GM13976 (cell line): ENCODE measurements around the gene CTAG1B.
"Not testable (repeated sequence)": the region's sequence is repeated elsewhere in the genome, so short reads cannot be mapped to it uniquely, and the experiment has no call there.

Experiments
- DNase-seq: peaks from one replicate; pipeline ENCODE4 v3.0.0; 2012; ENCODE audit warnings: low spot score
- in situ Hi-C: fragments of 300-500 bp; cut with MboI; formaldehyde crosslinking; loops from one replicate; pipeline ENCODE4 v1.12.0; 2022; ENCODE audit warnings: low sequenced_read_pairs, mixed read lengths, inconsistent platforms; ENCODE audit not compliant: unreplicated experiment
- TF ChIP-seq, protein P1 (sequence below): IDR thresholded peaks from 2 replicates; pipeline ENCODE4 v1.5.1; 2012; ENCODE audit warnings: borderline replicate concordance, mild to moderate bottlenecking; ENCODE audit not compliant: insufficient read depth; ENCODE audit errors: extremely low read depth, missing control alignments, control extremely low read depth

Gene CTAG1B

DNA sequence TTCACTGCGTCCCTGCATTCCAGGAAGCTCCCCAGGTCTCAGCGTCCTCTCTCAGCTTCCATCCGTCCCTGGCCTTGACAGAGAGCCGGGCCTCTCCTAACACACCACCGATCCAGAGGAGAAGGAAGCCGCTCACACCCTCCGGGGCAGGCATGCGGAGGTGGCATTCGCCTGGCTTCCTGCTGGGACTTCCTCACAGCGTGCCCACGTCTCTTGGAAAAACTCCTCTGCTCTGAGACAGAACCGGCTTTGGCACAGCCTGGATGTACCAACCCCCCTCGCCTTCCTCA lies 31.1 kb upstream of the CTAG1B start:
- DNase-seq, result no peak
- in situ Hi-C loops, result no loop called here
- TF ChIP-seq, protein P1, sequence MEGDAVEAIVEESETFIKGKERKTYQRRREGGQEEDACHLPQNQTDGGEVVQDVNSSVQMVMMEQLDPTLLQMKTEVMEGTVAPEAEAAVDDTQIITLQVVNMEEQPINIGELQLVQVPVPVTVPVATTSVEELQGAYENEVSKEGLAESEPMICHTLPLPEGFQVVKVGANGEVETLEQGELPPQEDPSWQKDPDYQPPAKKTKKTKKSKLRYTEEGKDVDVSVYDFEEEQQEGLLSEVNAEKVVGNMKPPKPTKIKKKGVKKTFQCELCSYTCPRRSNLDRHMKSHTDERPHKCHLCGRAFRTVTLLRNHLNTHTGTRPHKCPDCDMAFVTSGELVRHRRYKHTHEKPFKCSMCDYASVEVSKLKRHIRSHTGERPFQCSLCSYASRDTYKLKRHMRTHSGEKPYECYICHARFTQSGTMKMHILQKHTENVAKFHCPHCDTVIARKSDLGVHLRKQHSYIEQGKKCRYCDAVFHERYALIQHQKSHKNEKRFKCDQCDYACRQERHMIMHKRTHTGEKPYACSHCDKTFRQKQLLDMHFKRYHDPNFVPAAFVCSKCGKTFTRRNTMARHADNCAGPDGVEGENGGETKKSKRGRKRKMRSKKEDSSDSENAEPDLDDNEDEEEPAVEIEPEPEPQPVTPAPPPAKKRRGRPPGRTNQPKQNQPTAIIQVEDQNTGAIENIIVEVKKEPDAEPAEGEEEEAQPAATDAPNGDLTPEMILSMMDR, result no peak

DNA sequence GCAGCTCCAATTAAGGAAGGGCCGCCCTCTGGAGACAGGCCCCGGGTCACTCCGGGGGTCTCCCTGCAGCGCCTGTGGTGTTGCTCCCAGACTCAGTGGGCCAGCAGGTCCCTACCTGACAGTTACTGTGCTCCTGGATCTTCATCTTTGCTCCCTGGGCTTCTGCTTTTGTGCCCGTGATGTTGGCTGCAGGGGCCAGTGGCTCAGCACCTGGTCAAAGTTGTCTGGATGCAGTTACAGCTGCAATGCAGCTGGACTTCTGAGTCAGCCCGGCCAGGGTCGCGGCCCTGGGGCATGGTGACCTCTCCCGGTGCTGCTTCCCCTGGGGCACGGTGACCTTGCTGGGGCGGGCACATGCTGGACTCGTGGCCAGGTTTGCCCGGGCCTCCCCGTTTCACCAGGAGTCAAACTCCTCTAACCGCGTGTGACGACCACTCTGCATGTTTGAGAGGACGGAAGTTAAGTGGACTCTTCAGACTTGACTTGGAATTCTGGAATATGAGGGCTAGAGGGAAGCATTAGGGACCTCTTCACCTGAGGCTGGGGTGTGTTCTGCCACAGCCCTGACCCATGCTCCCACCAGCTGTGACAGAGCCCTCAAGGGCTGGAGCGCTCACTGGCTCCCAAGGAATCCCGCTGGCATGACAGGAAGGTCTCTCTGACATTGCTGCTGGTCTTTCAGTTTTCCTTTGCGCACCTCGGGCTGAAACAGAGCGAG lies 30.6 kb upstream of the CTAG1B start:
- in situ Hi-C loops, result no loop called here
- TF ChIP-seq, protein P1, result no peak
- no peak for DNase-seq

DNA sequence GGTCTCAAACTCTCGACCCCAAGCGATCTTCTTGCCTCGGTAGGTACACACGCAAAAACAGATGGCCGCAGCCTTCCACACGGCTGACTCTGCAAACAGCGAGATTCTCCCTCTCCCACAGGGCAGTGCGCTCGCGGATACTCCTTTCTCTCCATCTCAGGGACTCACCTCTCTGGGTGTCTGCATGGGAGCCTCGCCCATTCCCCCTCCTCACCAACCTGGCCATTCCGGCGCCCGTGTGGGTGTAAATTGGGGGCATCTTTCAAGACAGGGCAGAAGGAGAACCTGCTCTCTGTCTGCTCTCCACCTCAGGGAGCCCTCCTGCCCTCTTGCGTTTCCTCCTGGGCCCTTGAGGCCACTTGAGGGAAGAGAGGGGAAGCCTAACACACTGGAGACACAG lies 29.8 kb upstream of the CTAG1B start:
- TF ChIP-seq, protein P1, result no peak
- no peak for DNase-seq
- in situ Hi-C loops, result no loop called here

DNA sequence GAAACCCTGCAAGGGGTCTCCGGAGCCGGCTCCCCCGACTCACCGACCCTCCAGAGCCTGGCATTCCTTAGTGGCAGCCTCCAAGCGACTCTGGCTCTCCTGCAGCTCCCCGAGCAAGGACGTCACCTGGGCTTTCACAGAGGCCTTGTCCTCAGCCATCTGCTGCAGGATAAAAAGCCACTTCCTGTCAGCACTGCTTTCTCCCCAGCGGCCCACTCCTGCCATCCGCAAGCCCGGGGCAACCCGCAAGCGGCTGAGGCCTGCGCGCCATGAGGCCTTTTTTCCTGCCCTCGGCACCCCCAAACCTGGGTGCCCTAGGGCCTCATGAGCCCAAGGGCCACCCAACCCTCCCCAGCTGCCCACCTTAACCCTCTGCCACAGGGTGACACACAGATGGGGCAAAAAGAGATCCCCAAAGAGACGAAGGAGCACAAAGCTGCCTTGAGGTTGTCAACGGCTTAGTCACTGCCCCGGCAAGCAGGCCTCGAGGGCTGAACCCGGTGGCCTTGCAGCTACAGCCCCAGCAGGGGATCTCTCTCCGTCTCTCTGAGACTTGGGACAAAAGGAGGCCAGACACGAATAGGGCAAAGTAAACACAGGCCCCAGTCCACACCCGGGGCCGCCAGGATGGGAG lies 26.8 kb upstream of the CTAG1B start:
- DNase-seq, in situ Hi-C loops: not testable (repeated sequence)

DNA sequence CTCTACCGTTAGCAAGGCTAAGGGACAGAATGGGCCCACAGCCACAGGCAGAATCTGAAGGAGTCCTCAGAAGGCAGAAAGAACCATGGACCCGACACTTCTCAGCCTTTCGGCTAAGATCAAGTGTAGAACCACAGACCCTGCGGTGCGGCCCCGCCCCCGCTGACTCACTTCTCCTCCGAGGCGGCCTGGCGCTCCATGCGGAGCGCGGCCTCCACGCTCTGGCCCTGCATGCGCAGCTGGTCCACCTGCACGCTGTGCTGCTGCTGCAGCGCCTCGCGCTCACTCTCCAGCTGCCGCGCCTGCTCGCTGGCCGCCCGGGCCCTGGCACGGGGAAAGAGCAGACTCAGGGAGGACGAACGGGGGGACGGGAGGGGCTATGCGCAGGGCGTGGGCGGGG lies 24.6 kb upstream of the CTAG1B start:
- in situ Hi-C loops, DNase-seq: not testable (repeated sequence)

DNA sequence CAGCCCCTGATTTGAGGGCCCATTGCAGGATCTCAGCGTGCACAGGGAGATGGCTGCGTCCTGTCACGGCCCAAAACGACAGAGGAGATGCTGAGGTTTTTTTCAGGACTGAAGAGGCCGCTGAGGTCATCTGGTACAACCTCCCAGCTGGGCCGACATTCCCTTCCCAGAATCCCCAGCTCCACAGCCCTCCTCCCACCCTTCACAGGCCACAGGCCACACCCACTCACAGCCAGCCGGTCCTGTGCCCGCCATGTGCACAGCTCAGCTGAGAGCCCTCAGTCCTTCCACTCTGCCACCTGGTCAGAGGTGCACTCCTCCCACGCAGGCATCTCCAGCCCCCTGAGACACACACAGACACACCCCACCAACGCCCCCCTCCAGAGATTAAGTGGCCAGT lies 22.7 kb upstream of the CTAG1B start:
- DNase-seq, in situ Hi-C loops: not testable (repeated sequence)

DNA sequence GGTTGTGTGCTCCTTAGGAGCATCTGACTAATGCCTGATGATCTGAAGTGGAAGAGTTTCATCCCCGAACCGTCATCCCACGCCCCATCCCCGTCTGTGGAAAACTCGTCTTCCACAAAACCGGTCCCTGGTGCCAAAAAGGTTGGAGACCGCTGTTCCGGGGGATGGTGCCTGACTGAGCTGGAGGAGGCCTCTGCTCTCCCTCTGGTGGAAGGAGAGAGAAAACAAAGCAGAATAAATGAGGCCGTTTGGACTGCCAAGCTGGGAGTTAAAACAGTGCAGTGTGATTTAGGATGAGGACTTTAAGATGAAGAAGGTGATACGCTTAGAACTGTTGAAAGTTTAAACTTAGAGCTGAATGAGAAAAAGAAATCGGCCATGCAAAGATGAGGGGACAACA lies 14.6 kb upstream of the CTAG1B start:
- in situ Hi-C loops, DNase-seq: not testable (repeated sequence)

DNA sequence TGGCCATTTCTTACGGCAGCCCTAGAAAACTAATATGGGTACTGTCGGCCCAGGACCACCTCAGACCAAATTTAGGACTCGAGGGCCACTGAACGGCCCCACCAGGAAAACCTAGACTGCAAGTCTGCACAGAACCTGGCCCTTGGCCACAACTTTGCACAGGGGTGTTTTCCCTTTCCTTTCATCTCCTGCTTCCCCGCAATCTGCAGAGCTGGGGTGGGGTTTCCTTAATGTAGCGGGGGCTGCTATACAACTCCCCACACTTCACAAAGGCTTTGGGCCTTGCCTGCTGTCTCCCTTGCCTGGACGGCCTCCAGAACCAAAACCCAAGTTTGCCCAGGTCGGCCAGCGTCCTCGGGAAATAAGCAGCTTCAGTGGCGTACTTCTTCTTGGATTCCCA lies 11.9 kb upstream of the CTAG1B start:
- in situ Hi-C loops, DNase-seq: not testable (repeated sequence)

DNA sequence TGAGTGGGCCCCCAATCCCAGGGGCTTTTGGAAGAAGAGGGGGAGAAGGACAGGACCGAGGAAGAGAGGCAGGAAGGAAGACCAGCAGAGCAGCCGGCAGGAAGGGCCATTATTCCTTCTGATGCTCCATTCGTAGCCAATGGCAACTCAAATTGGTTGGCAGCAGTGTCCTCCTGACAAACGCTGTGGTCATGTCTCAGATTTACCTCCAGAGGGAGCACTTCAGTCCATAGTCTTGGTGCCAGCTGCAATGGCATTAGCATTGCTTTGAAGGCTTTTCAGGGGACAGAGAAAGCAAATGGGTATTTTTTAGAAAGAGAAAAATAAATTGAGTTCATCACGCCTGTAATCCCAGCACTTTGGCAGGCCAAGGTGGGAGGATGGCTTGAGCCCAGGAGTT lies 9.9 kb upstream of the CTAG1B start:
- in situ Hi-C loops, DNase-seq: not testable (repeated sequence)

DNA sequence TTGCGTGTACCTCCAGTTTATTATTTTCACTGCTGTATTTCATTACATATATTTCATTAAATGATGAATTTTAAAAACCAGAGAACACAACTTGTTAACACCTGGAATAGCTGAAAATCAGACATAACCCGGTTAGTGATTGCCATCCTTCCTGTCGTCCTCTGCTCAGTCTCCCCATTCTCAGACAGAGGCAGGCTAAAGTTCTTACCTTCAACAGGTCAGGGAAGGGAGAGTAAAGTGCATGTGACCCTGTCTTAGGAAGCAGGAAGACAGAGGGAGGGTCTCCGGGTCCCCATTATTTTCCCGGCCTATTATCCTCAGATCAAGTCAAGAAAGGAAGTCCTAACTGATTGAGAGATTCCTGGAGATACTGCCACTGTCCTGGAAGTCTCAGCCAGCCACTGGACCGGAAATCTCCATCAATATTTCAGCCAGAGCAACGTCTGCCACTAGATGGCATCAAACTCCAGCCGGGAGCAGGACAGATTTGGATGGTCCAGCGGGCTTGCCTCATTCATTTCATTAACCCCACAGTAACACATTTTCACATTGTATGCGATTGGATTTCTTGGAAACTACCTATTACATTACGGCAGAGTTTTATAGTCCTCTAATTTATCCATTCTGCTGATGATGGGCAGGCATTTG lies 1.8 kb upstream of the CTAG1B start:
- in situ Hi-C loops, DNase-seq: not testable (repeated sequence)

DNA sequence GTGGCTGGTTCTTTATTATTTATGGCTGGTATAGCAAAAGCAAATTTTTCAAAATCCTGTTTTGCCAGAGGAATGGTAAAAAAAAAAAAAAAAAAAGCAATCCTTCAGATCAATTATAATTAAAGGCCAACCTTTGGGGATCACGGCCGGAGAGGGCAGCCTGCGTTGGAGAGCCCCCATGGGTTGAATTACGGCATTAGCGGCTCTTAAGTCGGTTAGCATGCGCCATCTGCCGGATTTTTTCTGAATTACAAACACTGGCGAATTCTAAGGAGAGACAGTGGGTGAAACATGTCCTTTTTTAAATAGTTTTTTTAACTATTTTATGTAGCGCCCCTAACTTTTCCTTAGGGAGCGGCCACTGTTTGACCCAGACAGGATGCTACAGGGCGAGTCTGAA lies 5.5 kb downstream of the CTAG1B start:
- in situ Hi-C loops, DNase-seq: not testable (repeated sequence)

DNA sequence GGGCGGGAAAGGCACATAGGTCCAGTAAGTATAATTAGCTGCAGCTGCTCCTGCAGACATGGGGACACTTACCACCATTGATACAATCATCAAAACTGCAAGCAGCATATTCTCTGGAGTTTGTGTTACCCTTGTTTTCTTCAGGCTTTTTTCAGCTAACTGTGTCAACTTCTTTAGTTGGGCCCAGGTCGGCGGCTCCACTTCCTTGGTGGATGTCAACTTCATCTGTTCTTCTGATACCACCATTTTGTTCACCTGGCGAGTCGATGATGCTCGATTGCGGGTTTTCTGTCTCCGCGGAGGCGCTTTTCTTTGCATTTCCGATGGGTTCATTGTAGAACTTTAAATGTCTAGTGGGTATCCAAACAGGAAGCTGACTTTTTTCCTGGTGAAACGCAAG lies 7.9 kb downstream of the CTAG1B start:
- DNase-seq, in situ Hi-C loops: not testable (repeated sequence)

DNA sequence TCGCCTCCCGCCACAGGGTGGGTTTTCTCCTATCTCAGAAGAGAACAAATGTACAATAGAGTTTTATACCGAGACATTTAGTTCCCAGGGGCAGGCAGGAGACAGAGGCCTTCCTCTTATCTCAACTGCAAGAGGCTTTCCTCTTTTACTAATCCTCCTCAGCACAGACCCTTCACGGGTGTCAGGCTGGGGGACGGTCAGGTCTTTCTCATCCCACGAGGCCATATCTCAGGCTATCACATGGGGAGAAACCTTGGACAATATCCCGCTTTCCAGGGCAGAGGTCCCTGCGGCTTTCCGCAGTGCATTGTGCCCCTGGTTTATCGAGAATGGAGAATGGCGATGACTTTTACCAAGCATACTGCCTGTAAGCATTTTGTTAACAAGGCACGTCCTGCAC lies 10.3 kb downstream of the CTAG1B start:
- in situ Hi-C loops, result not testable (repeated sequence)

DNA sequence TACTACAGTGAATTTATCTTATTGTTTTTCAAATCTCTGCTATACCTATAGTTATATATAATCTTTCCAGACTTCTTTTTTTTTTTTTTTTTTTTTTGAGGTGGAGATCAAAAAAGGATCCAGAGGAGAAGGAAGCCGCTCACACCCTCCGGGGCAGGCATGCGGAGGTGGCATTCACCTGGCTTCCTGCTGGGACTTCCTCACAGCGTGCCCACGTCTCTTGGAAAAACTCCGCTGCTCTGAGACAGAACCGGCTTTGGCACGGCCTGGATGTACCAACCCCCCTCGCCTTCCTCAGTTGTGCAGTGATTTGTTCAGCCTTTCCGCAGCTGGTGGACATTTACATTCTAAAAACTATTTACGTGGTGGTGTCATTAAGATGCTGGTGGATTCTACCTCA lies 11.1 kb downstream of the CTAG1B start:
- in situ Hi-C loops, result not testable (repeated sequence)

More for the DNA sequence above, 10.3 kb downstream of the CTAG1B start:
- not testable (repeated sequence) for DNase-seq

More for the DNA sequence above, 11.1 kb downstream of the CTAG1B start:
- not testable (repeated sequence) for DNase-seq
